ENCODE results near the gene SMYD2. TPM values are rescaled to one million over a fixed set of nuclear protein-coding genes. Genes with fewer than 3 reads are reported as not detected.

Gene SMYD2, protein sequence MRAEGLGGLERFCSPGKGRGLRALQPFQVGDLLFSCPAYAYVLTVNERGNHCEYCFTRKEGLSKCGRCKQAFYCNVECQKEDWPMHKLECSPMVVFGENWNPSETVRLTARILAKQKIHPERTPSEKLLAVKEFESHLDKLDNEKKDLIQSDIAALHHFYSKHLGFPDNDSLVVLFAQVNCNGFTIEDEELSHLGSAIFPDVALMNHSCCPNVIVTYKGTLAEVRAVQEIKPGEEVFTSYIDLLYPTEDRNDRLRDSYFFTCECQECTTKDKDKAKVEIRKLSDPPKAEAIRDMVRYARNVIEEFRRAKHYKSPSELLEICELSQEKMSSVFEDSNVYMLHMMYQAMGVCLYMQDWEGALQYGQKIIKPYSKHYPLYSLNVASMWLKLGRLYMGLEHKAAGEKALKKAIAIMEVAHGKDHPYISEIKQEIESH
- total RNA-seq, result 10 to 100 TPM; 38.1 to 41.6 TPM

DNA sequence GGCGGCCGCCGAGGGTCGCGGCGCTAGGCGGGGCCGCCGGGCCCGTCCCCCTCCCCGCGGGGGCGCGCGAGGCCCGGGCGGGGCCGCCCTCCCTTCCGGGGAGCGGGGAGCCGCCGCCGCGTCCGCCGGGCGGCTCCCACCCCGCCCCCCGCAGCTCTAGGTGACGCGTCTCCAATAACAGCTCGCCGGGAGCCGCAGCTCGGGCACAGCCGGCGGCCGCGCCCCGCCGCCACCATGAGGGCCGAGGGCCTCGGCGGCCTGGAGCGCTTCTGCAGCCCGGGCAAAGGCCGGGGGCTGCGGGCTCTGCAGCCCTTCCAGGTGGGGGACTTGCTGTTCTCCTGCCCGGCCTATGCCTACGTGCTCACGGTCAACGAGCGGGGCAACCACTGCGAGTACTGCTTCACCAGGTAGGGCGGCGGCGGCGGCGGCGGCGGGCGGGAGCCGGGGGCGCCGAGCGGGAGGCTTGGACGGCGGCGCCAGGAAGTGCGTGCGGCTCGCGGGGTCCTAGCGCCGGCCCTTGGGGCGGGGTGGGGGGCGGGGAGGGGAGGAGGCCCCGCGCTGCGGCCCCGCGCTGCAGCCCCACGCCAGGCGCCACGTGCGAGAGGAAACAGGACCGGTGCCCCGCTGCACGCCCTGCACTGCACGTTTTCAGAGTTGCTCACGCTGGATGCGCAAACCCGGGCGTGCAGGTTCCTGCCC is at the start of gene SMYD2:
TSS of gene SMYD2 (plus strand) at position 139 of the 699 bp plus-strand sequence. CDS start at position 235, 96 bp downstream.
- H3K27me3 Mint-ChIP-seq, result no peaks in the 10 kb centered on the region
- peak within 1 kb of the TSS; percentile 98 for H3K4me3 Mint-ChIP-seq
- H3K4me1 Mint-ChIP-seq, result peaks cover 37% of the 10 kb centered on the region
- peak; percentile 80 for DNase-seq
- no peaks in the 10 kb centered on the region for H3K9me3 Mint-ChIP-seq
- POLR2A ChIA-PET, result interaction anchor here (0.6 to 1.4 kb wide), 4 partner anchors 8 to 308 kb away, joined by 3 to 6 read pairs (median 5); no protein-coding TSS in a partner anchor
- ATAC-seq (ENCODE audit: low read depth), result peak; percentile 71
- peaks cover 9% of the 10 kb centered on the region for H3K36me3 Mint-ChIP-seq
- peak within 1 kb of the TSS; percentile 88 for H3K27ac Mint-ChIP-seq

DNA sequence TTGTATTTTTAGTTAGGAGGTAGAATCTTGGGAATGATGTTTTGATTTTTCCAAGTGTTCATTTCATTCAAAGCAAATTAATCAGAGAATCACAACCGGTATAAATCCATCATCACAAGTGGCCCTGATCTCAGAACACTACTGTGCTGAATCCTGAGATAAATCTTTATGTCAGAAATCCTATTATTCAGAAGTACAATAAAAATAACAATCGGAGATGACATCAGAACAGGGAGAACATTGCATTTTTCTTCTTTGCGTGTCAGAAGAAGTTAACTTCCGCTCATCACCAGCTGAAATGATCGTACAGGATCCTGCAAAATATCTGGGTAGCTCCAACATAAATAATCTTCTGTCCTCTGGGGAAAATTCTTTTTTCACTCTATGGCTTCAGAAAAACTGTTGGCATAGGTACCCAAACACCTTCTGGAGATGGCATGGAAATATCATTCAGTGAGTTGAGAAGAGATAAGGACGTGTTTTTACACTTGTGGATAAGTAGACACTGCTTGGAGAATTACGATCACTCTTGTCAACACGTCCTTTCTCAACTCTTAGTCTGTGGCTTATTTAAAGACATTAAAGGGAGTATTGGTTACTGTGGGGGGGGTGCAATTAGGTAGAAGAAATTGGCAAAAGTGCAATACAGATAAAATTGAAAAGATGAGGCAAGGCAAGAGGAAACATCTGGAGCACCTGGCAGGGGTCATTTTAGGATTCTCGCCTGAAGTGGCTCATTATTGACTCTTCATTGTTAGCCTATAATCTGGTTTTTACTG is 46.9 kb upstream of the SMYD2 start:
- Mint-ChIP-seq H3K27ac (no peak overlapping the region), H3K9me3 (no peaks in the 10 kb centered on the region), H3K36me3 (no peaks in the 10 kb centered on the region), H3K4me1 (no peaks in the 10 kb centered on the region), H3K4me3 (no peak overlapping the region), H3K27me3 (peaks cover 23% of the 10 kb centered on the region)
- DNase-seq (no peak), ATAC-seq (ENCODE audit: low read depth) (no peak)
- POLR2A ChIA-PET, result no interaction called here

DNA sequence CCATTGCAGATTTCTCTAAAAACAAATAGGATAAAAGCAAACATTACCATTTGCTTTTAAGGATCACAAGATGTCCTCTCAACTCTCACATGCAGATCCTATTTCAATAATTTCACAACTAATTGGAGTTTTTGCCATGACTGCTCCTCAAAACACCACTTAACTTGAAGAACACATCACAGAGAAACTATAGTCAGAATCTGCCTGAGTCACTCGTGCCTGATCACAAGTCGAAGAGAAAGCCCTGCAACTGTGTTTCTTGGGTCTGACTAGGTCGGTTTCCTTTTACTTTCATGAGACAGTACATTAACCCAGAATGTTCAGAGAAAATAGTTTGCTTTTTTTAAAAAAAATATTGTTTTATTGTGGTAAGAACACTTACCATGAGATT is 46.3 kb upstream of the SMYD2 start:
- H3K9me3 Mint-ChIP-seq, result no peaks in the 10 kb centered on the region
- H3K36me3 Mint-ChIP-seq, result no peaks in the 10 kb centered on the region

DNA sequence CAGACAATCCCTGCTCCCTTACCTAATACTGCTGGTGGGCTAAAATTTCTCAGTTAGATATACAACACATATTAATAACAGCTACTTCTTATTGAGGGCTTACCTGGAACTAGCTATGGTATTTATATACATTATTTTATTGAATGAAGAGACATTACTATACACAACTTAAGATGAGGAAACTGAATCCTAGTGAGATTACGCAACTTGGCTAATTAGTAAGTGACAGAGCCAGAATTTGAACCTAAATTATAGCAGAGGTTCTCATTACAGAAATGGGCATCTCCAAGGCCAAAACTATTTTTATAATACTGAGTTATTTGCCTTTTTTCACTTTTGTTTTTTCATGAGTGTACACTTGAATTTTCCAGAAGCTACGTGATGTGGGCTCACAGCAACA is 44.5 kb upstream of the SMYD2 start:
- peaks cover 27% of the 10 kb centered on the region for H3K27me3 Mint-ChIP-seq
- H3K27ac Mint-ChIP-seq, result no peak overlapping the region
- no peaks in the 10 kb centered on the region for H3K9me3 Mint-ChIP-seq
- POLR2A ChIA-PET, result no interaction called here
- ATAC-seq (ENCODE audit: low read depth) (no peak), DNase-seq (no peak)
- no peaks in the 10 kb centered on the region for H3K4me1 Mint-ChIP-seq
- no peaks in the 10 kb centered on the region for H3K36me3 Mint-ChIP-seq
- no peak overlapping the region for H3K4me3 Mint-ChIP-seq

More for the DNA sequence above, 46.3 kb upstream of the SMYD2 start:
- DNase-seq (no peak), ATAC-seq (ENCODE audit: low read depth) (no peak)
- H3K27ac Mint-ChIP-seq, result no peak overlapping the region
- peaks cover 23% of the 10 kb centered on the region for H3K27me3 Mint-ChIP-seq
- POLR2A ChIA-PET, result no interaction called here
- H3K4me3 Mint-ChIP-seq, result no peak overlapping the region
- H3K4me1 Mint-ChIP-seq, result no peaks in the 10 kb centered on the region

DNA sequence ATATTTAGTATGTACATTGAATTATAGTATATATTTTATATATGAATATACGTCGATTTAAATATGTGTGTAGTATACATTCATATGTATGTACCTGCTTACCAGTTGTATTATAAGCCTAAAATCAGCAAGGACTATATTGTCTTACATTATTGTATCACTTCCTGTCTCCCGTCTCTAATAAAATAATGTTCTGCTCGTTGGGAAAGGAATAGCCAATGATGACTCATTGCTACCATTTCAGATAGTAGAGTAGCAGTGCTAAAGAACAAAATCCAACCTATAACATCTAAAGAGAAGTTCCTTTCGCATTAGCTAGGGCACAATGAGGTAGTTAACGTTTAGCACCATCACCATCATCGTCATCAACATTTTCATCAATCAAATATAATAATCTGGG is 39.9 kb upstream of the SMYD2 start:
- POLR2A ChIA-PET, result no interaction called here
- no peak for DNase-seq
- no peak for ATAC-seq (ENCODE audit: low read depth)
- no peaks in the 10 kb centered on the region for H3K36me3 Mint-ChIP-seq
- no peaks in the 10 kb centered on the region for H3K4me1 Mint-ChIP-seq
- peaks cover 18% of the 10 kb centered on the region for H3K27me3 Mint-ChIP-seq
- H3K4me3 Mint-ChIP-seq, result no peak overlapping the region
- H3K27ac Mint-ChIP-seq, result no peak overlapping the region
- no peaks in the 10 kb centered on the region for H3K9me3 Mint-ChIP-seq

DNA sequence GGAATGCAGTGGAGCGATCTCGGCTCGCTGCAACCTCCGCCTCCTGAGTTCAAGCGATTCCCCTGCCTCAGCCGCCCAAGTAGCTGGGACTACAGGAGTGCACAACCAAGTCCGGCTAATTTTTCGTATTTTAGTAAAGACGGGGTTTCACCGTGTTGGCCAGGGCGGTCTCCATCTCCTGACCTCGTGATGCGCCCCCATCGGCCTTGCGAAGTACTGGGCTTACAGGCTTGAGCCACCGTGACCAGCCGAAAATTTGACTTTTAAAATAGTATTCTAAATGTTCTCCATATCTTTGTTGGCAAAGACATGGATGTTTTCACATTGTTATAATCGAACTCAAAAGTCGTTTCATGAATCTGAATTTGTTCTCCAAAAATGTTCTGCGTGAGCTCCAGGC is 36.7 kb upstream of the SMYD2 start:
- peaks cover 29% of the 10 kb centered on the region for H3K27me3 Mint-ChIP-seq
- H3K27ac Mint-ChIP-seq, result no peak overlapping the region
- H3K4me1 Mint-ChIP-seq, result no peaks in the 10 kb centered on the region
- H3K36me3 Mint-ChIP-seq, result no peaks in the 10 kb centered on the region
- DNase-seq, result no peak
- POLR2A ChIA-PET, result no interaction called here
- H3K9me3 Mint-ChIP-seq, result no peaks in the 10 kb centered on the region
- no peak for ATAC-seq (ENCODE audit: low read depth)
- H3K4me3 Mint-ChIP-seq, result no peak overlapping the region

DNA sequence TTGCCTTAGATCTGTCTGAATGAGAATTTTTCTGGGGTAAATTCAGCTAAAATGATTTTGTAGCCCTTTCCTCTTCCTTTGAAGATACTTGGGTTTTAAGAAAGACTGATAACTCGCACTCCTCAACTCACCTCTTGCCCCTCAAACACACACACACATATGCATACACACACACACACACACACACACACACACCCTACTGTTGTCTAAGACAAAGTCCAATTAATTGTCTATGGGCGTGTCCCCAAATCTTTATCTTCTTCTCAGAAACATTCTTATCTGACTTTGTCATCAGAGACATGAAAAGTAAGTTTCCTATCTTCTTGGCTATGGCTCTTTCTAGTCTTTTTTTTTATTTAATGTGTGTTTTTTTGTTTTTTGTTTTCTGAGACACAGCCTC is 36.1 kb upstream of the SMYD2 start:
- POLR2A ChIA-PET, result no interaction called here
- Mint-ChIP-seq H3K27ac (no peak overlapping the region), H3K4me1 (no peaks in the 10 kb centered on the region), H3K9me3 (no peaks in the 10 kb centered on the region), H3K4me3 (no peak overlapping the region), H3K36me3 (no peaks in the 10 kb centered on the region), H3K27me3 (peaks cover 34% of the 10 kb centered on the region)
- no peak for ATAC-seq (ENCODE audit: low read depth)
- no peak for DNase-seq

DNA sequence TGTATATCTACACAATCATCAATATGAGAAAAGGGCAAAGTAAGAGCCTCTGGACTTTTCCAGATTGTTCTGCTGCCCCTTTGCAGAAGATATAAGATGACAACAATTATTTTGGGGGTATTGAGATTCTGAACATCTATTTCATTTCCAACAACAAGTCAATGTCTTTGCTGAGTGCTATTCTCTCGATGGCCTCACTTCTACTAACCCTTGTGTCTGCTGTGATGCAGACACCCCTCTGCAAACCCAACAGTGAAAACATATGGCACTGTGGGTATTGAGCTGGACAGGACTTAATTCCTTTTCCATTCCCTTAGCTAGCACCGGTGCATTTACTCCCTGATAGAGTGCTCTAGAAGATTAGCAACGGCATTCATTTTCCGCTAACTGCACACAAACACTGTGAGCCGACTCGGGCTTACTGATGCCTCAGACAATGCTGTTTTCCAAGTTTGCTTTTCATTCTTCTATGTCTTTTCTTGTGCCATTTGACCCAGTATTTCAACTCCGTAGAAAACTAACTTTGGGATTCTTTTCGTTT is 33.4 kb upstream of the SMYD2 start:
- ATAC-seq (ENCODE audit: low read depth), result no peak

DNA sequence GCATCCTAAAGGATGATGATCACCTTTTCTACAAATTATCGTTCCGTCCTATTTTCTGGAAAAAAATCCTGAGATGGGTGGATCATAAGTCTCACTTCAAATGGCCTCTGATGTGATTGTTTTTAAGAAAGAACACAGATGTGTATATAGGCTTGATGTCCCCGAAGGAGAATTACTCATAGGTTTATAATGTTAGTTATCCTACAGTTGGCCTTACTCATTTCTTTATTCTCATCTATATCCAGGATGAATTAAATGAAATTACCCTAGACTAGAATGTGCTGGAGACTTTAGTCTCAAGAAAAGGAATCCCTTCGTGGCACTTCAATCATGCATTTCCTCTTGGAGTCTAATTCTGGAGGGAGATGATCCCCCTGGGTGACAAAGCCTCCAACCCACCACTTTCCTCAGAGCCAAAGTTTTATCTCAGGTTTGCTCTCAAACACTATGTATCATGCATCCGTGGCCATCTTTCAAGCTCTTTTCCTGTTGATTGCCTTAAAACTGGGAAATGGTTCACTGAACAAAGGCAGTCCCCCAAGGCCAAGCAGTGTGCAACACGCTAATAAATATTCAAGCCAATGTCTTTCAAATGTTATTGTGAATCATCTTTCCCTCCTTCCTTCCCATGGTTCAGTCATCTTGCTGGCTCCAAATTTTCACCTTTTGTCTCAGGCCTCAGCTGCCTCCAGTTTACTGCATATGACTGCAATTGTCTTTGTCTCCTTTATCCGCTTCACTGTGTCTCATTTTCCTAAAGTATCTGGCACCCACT is 32.5 kb upstream of the SMYD2 start:
- Mint-ChIP-seq H3K36me3 (no peaks in the 10 kb centered on the region), H3K27ac (no peak overlapping the region), H3K4me1 (no peaks in the 10 kb centered on the region), H3K27me3 (peaks cover 30% of the 10 kb centered on the region), H3K4me3 (no peak overlapping the region), H3K9me3 (no peaks in the 10 kb centered on the region)
- ATAC-seq (ENCODE audit: low read depth) (no peak), DNase-seq (no peak)
- POLR2A ChIA-PET, result no interaction called here

More for the DNA sequence above, 33.4 kb upstream of the SMYD2 start:
- Mint-ChIP-seq H3K27me3 (peaks cover 30% of the 10 kb centered on the region), H3K27ac (no peak overlapping the region), H3K4me3 (no peak overlapping the region), H3K4me1 (no peaks in the 10 kb centered on the region), H3K36me3 (no peaks in the 10 kb centered on the region), H3K9me3 (no peaks in the 10 kb centered on the region)
- DNase-seq, result no peak
- POLR2A ChIA-PET, result no interaction called here

DNA sequence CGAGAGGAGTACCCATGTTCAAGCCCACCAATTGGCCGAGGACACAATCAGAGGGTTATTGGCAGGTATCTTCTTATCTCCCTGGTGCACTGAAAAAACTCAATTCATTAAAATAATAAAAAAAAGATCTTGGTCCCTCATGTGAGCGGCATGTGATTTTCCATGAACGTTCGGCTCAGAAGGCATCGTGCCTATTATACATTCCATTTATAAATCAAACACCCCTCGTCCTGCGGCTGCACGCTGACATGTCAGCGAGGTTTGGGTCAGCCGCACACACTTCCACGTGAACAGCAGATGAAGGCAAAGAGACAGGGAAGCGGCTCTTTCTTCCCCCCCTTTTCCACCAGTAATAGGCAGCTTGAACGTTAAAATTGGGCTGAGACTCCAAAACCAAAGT is 31.3 kb upstream of the SMYD2 start:
- Mint-ChIP-seq H3K36me3 (no peaks in the 10 kb centered on the region), H3K4me3 (no peak overlapping the region), H3K27me3 (peaks cover 39% of the 10 kb centered on the region), H3K4me1 (no peaks in the 10 kb centered on the region), H3K27ac (no peak overlapping the region), H3K9me3 (no peaks in the 10 kb centered on the region)
- ATAC-seq (ENCODE audit: low read depth) (no peak), DNase-seq (no peak)
- POLR2A ChIA-PET, result no interaction called here

DNA sequence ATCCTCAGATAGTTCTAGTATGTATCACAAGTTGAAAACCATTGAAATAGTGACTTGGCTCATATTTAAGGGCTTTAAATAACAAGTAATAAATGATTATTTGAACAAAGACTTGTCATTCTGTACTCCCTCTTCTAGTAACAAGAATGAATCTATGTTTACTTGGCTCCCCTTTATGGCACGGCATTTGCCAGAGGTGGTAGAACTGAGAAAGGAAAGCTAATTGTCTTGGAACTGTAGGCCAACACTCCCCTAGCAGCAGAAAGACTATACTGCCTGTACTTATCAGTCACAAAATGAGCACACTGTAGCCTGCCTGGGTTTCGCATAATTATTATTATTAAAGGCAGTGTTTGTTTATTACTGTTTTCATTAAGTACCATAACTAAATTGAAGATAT is 29.6 kb upstream of the SMYD2 start:
- POLR2A ChIA-PET, result no interaction called here
- Mint-ChIP-seq H3K27me3 (peaks cover 48% of the 10 kb centered on the region), H3K9me3 (no peaks in the 10 kb centered on the region), H3K36me3 (no peaks in the 10 kb centered on the region), H3K27ac (no peak overlapping the region), H3K4me3 (no peak overlapping the region), H3K4me1 (no peaks in the 10 kb centered on the region)
- DNase-seq (no peak), ATAC-seq (ENCODE audit: low read depth) (no peak)

DNA sequence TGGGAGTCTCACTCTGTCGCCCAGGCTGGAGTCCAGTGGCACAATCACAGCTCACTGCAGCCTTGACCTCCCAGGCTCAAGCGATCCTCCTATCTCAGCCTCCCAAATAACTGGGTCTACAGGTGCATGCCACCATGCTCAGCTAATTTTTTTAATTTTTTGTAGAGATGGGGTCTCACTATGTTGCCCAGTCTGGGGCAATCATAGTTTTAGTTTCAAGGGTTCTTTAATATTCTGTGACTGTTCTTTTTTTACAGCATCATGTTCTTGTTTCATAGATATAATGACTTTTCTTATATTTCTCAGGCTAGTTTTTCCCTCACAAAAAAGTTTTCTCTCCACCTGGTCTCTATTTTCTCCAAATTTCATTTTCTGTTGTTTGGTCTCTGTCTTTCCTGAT is 25.4 kb upstream of the SMYD2 start:
- no peak for DNase-seq
- no peak for ATAC-seq (ENCODE audit: low read depth)
- peaks cover 46% of the 10 kb centered on the region for H3K27me3 Mint-ChIP-seq
- H3K36me3 Mint-ChIP-seq, result no peaks in the 10 kb centered on the region
- no peak overlapping the region for H3K27ac Mint-ChIP-seq
- no peaks in the 10 kb centered on the region for H3K9me3 Mint-ChIP-seq
- no peak overlapping the region for H3K4me3 Mint-ChIP-seq
- POLR2A ChIA-PET, result no interaction called here
- H3K4me1 Mint-ChIP-seq, result peaks cover 11% of the 10 kb centered on the region

All from activated naive CD8-positive, alpha-beta T cell treated with anti-CD3 and anti-CD28 coated beads, Interleukin-2, amount 10 ng/mL, durations not matched to agents 7 days and 5 days (primary cell).